GF-D8 (cell line): Measurements from ENCODE around the gene CDR2.
"Not testable (repeated sequence)": the region's sequence is repeated elsewhere in the genome, so short reads cannot be mapped to it uniquely, and the experiment has no call there.

Experiments used
- DNase-seq: peaks from one replicate; lab custom pipeline; 2025; lab: John Stamatoyannopoulos, UW

Gene CDR2

GRCh38 chr16:22352723-22353122 lies 21.7 kb downstream of the CDR2 start:
- no peak for DNase-seq

- DNase-seq: no peak
Measured at GRCh38 chr16:22352140-22352539, 22.3 kb downstream of the CDR2 start.

GRCh38 chr16:22351017-22351416 lies 23.4 kb downstream of the CDR2 start:
- not testable (repeated sequence) for DNase-seq

- DNase-seq: no peak
Measured at GRCh38 chr16:22348291-22348690, 26.1 kb downstream of the CDR2 start.

- no peak for DNase-seq
Measured at GRCh38 chr16:22347100-22347820, 27.2 kb downstream of the CDR2 start.

- DNase-seq: no peak
Measured at GRCh38 chr16:22346483-22346882, 27.9 kb downstream of the CDR2 start.

- DNase-seq: no peak
Measured at GRCh38 chr16:22342082-22342481, 32.3 kb downstream of the CDR2 start.

- no peak for DNase-seq
Measured at GRCh38 chr16:22340945-22341344, 33.5 kb downstream of the CDR2 start.

GRCh38 chr16:22337849-22338635 lies 36.4 kb downstream of the CDR2 start:
- no peak for DNase-seq

GRCh38 chr16:22337045-22337444 lies 37.4 kb downstream of the CDR2 start:
- no peak for DNase-seq

GRCh38 chr16:22336581-22336980 lies 37.8 kb downstream of the CDR2 start:
- DNase-seq: no peak

- DNase-seq: no peak
Measured at GRCh38 chr16:22335668-22336246, 38.7 kb downstream of the CDR2 start.

GRCh38 chr16:22333457-22333994 lies 40.9 kb downstream of the CDR2 start:
- no peak for DNase-seq

GRCh38 chr16:22330326-22330725 lies 44.1 kb downstream of the CDR2 start:
- no peak for DNase-seq

GRCh38 chr16:22329199-22329695 lies 45.2 kb downstream of the CDR2 start:
- no peak for DNase-seq

GRCh38 chr16:22328081-22328725 lies 46.2 kb downstream of the CDR2 start:
- no peak for DNase-seq

- DNase-seq: no peak
Measured at GRCh38 chr16:22327446-22327775, 47.0 kb downstream of the CDR2 start.

- no peak for DNase-seq
Measured at GRCh38 chr16:22326771-22327445, 47.5 kb downstream of the CDR2 start.

GRCh38 chr16:22326369-22326652 lies 48.1 kb downstream of the CDR2 start:
- DNase-seq: no peak

GRCh38 chr16:22325598-22326368 lies 48.6 kb downstream of the CDR2 start:
- no peak for DNase-seq
